Measurements from ENCODE around the gene ATP9A.

GRCh38 chr20:51628533-51629398 is 139.4 kb downstream of the ATP9A start:
- TF ChIP-seq CTCF (conservative IDR thresholded peaks at IDR 0.05 in 1 of 2, IDR thresholded peaks at IDR 0.05 in 1 of 2; ENCODE audit: low read depth in 1 of 2, low read length in 2 of 2) (no peak), EZH2 (IDR thresholded peaks at IDR 0.05; ENCODE audit: low read length, missing control alignments) (no peak)
